A549 (cell line): Measurements from ENCODE around the gene GRB14. TPM values are rescaled to one million over a fixed set of nuclear protein-coding genes. Genes with fewer than 3 reads are reported as not detected.

Experiments used
- ATAC-seq, 2 experiments: fragments of 200-7000 bp in 1 of 2; fragments of >200 bp in 1 of 2; cut with Nextera tagmentation in 1 of 2; cut with Tn5 transposase in 1 of 2; 3 replicates each; pipeline versions ENCODE4 v1.8.0 to v1.9.1; 2018 to 2020; ENCODE audit warnings: mild to moderate bottlenecking in 1 of 2, moderate library complexity in 1 of 2
- CTCF ChIA-PET: fragments of 300-600 bp; sonication (Branson Sonifier 250); formaldehyde crosslinking; extraction: SDS; loops from one replicate; lab custom pipeline; 2021; ENCODE audit warnings: antibody characterized with exemption, inconsistent platforms; lab: Yijun Ruan, JAX
- POLR2A ChIA-PET: fragments of 350-600 bp; formaldehyde crosslinking; extraction: SDS; loops from one replicate; lab custom pipeline; 2021; ENCODE audit warnings: antibody characterized with exemption, inconsistent platforms; lab: Yijun Ruan, JAX
- DNase-seq, 2 experiments: peaks; one replicate each; pipeline versions ENCODE4 v3.0.0 to v3.0.0-alpha.2; 2011 to 2016; ENCODE audit warnings: low read depth in 1 of 2, low spot score in 1 of 2
- FAIRE-seq: peaks from 2 replicates; lab custom pipeline; 2011; peaks lifted over from hg19 to GRCh38; lab: Jason Lieb, UNC
- H3K27ac ChIP-seq, 2 experiments: fragments of >200 bp; sonication (Bioruptor Twin); formaldehyde crosslinking; 3 replicates each; pipeline ENCODE4 v1.5.1; 2016 to 2017
- H3K4me1 ChIP-seq: fragments of >200 bp; sonication (Bioruptor Twin); formaldehyde crosslinking; 3 replicates; pipeline ENCODE4 v1.6.1; 2016
- H3K4me2 ChIP-seq: fragments of >200 bp; sonication (Bioruptor Twin); formaldehyde crosslinking; 3 replicates; pipeline ENCODE4 v1.6.1; 2016
- H3K4me3 ChIP-seq: fragments of >200 bp; sonication (Bioruptor Twin); formaldehyde crosslinking; 3 replicates; pipeline ENCODE4 v1.5.1; 2016
- H3K9me3 ChIP-seq: fragments of >200 bp; sonication (Bioruptor Twin); formaldehyde crosslinking; 3 replicates; pipeline ENCODE4 v1.6.1; 2016
- ATOH8 ChIP-seq: fragments of 250-450 bp; sonication (Bioruptor Pico); IDR thresholded peaks from 2 replicates; pipeline ENCODE4 v1.5.0; 2020; ENCODE audit warnings: low read depth, mild to moderate bottlenecking, moderate library complexity
- BCL3 ChIP-seq: fragments of >200 bp; sonication (Bioruptor Twin); formaldehyde crosslinking; IDR thresholded peaks from 3 replicates; pipeline ENCODE4 v1.6.1; 2016
- CBX2 ChIP-seq: fragments of 200-600 bp; sonication (generic); IDR thresholded peaks from 2 replicates; pipeline ENCODE4 v1.6.1; 2016; ENCODE audit warnings: low read depth, mild to moderate bottlenecking, borderline replicate concordance
- CBX8 ChIP-seq: fragments of 200-600 bp; sonication (generic); IDR thresholded peaks from 2 replicates; pipeline ENCODE4 v1.6.1; 2016
- CEBPB ChIP-seq, 2 experiments: fragments of >200 bp in 1 of 2; sonication (Bioruptor Twin) in 1 of 2; formaldehyde crosslinking in 1 of 2; IDR thresholded peaks; 2 replicates each; pipeline ENCODE4 v1.6.1; 2012 to 2016
- ELK1 ChIP-seq: fragments of 150-350 bp; IDR thresholded peaks from 2 replicates; pipeline ENCODE4 v1.6.1; 2014; ENCODE audit warnings: low read depth, mild to moderate bottlenecking, low read length
- EP300 ChIP-seq, 2 experiments: fragments of >200 bp; sonication (Bioruptor Twin); formaldehyde crosslinking; IDR thresholded peaks; 2 replicates in 1 of 2; 3 replicates in 1 of 2; pipeline ENCODE4 v1.6.1; 2016 to 2017
- ESRRA ChIP-seq: fragments of 150-350 bp; IDR thresholded peaks from 2 replicates; pipeline ENCODE4 v1.6.1; 2014; ENCODE audit warnings: mild to moderate bottlenecking, low read length, borderline replicate concordance
- FOSL2 ChIP-seq, 2 experiments: fragments of 450-650 bp in 1 of 2; fragments of >200 bp in 1 of 2; sonication (Bioruptor Twin) in 1 of 2; formaldehyde crosslinking; IDR thresholded peaks; 2 replicates each; pipeline versions ENCODE4 v1.5.0 to v1.6.1; 2016 to 2020; ENCODE audit warnings: mild to moderate bottlenecking in 1 of 2, moderate library complexity in 1 of 2
- HEYL ChIP-seq: fragments of 250-450 bp; sonication (Bioruptor Pico); IDR thresholded peaks from 2 replicates; pipeline ENCODE4 v1.8.0; 2021; ENCODE audit warnings: mild to moderate bottlenecking, moderate library complexity
- HMGXB4 ChIP-seq: fragments of 250-450 bp; sonication (Bioruptor Pico); IDR thresholded peaks from 2 replicates; pipeline ENCODE4 v1.5.0; 2021; ENCODE audit warnings: mild to moderate bottlenecking, moderate library complexity, borderline replicate concordance
- HOXB13 ChIP-seq: fragments of 250-450 bp; sonication (Bioruptor Pico); IDR thresholded peaks from 2 replicates; pipeline ENCODE4 v1.5.0; 2020; ENCODE audit warnings: low read depth, mild to moderate bottlenecking, moderate library complexity
- MAFK ChIP-seq: fragments of 450-650 bp; IDR thresholded peaks from 2 replicates; pipeline ENCODE4 v1.6.1; 2014; ENCODE audit not compliant: partially characterized antibody
- MAX ChIP-seq: IDR thresholded peaks from 2 replicates; pipeline ENCODE4 v1.6.1; 2012
- MAZ ChIP-seq: fragments of 150-350 bp; IDR thresholded peaks from 2 replicates; pipeline ENCODE4 v1.6.1; 2014; ENCODE audit warnings: antibody characterized with exemption, low read depth, low read length, borderline replicate concordance
- NPAS2 ChIP-seq: fragments of 250-450 bp; sonication (Bioruptor Pico); IDR thresholded peaks from 2 replicates; pipeline ENCODE4 v1.8.0; 2022; ENCODE audit warnings: mild to moderate bottlenecking, moderate library complexity, borderline replicate concordance
- PBX3 ChIP-seq: IDR thresholded peaks from 2 replicates; pipeline ENCODE4 v1.6.1; 2012
- POLR2A ChIP-seq: IDR thresholded peaks from 2 replicates; pipeline ENCODE4 v1.6.1; 2012; ENCODE audit warnings: mild to moderate bottlenecking, low read length
- RAD21 ChIP-seq, 2 experiments: fragments of >200 bp in 1 of 2; sonication (Bioruptor Twin) in 1 of 2; formaldehyde crosslinking in 1 of 2; IDR thresholded peaks in 1 of 2; conservative IDR thresholded peaks in 1 of 2; 2 replicates in 1 of 2; 3 replicates in 1 of 2; pipeline ENCODE4 v1.6.1; 2012 to 2018; ENCODE audit warnings: inconsistent platforms in 1 of 2
- RARB ChIP-seq: fragments of 250-450 bp; sonication (Bioruptor Pico); IDR thresholded peaks from 2 replicates; pipeline ENCODE4 v1.8.0; 2021; ENCODE audit warnings: mild to moderate bottlenecking, moderate library complexity
- REST ChIP-seq: fragments of 200-600 bp; sonication (generic); IDR thresholded peaks from 2 replicates; pipeline ENCODE4 v1.6.1; 2016; ENCODE audit warnings: antibody characterized with exemption, mild to moderate bottlenecking, moderate library complexity
- RNF2 ChIP-seq: fragments of 200-600 bp; sonication (generic); IDR thresholded peaks from 2 replicates; pipeline ENCODE4 v1.6.1; 2016; ENCODE audit warnings: low read depth, mild to moderate bottlenecking, antibody characterized with exemption, moderate library complexity, borderline replicate concordance
- SREBF2 ChIP-seq: fragments of 450-650 bp; IDR thresholded peaks from 2 replicates; pipeline ENCODE4 v1.6.1; 2014; ENCODE audit warnings: mild to moderate bottlenecking, moderate library complexity
- ZSCAN20 ChIP-seq: fragments of 250-450 bp; sonication (Bioruptor Pico); IDR thresholded peaks from 2 replicates; pipeline ENCODE4 v1.8.0; 2022; ENCODE audit warnings: mild to moderate bottlenecking, moderate library complexity
- WGBS: methylation state at CpG from one replicate; pipeline ENCODE4 v1.1.6; 2017; ENCODE audit errors: missing lambda C conversion rate; 5-methylcytosine and 5-hydroxymethylcytosine counted together
- polyA plus RNA-seq, 4 experiments: library from polyadenylated mRNA; depleted of rRNA in 3 of 4; stranded (reverse); fragments of >200 nt; fragmentation: RNase III in 1 of 4; extraction: RNeasy Plus Mini Kit Qiagen cat#74134 plus additional on column Dnase treatment in 1 of 4; gene quantifications; 2 replicates in 3 of 4; 3 replicates in 1 of 4; pipeline ENCODE4 v1.2.3, GENCODE V29; 2011 to 2017

Gene GRB14
- polyA plus RNA-seq, 2 of the 4 experiments (the other 2 are of a cell fraction) = 18.6 to 26.0 TPM

GRCh38 chr2:164558450-164558849, 62.8 kb downstream of the GRB14 start:
- Histone ChIP-seq H3K27ac (no peak overlapping the region), H3K4me1 (peaks cover 32% of the 10 kb centered on the region), H3K4me3 (no peak overlapping the region), H3K9me3 (no peaks in the 10 kb centered on the region), H3K4me2 (no peak overlapping the region)
- FAIRE-seq (no peak), ATAC-seq (no peak), DNase-seq (no peak)
- CTCF ChIA-PET = no interaction called here
- no peak for TF ChIP-seq NPAS2 (CRISPR knock-in tag)
- no peak for TF ChIP-seq PBX3
- no peak for TF ChIP-seq HEYL (CRISPR knock-in tag)
- no peak for TF ChIP-seq CBX2
- TF ChIP-seq EP300 (IDR thresholded peaks at IDR 0.05) = no peak
- no peak for TF ChIP-seq RNF2
- TF ChIP-seq HMGXB4 = no peak
- no peak for TF ChIP-seq RARB (CRISPR knock-in tag)
- TF ChIP-seq RAD21 (conservative IDR thresholded peaks at IDR 0.05 in 1 of 2, IDR thresholded peaks at IDR 0.05 in 1 of 2) = no peak
- no peak for TF ChIP-seq POLR2A
- POLR2A ChIA-PET = no interaction called here
- WGBS = 82% methylated on average over 2 of the region's 2 CpGs

GRCh38 chr2:164554487-164554886, 66.8 kb downstream of the GRB14 start:
- Histone ChIP-seq H3K9me3 (no peaks in the 10 kb centered on the region), H3K4me3 (no peak overlapping the region), H3K4me1 (peaks cover 13% of the 10 kb centered on the region; the same call in 1 of the 3 replicates)
- no peak for FAIRE-seq
- no peak for TF ChIP-seq RARB (CRISPR knock-in tag)
- TF ChIP-seq RAD21 (conservative IDR thresholded peaks at IDR 0.05 in 1 of 2, IDR thresholded peaks at IDR 0.05 in 1 of 2) = no peak
- no peak for TF ChIP-seq REST
- no peak for TF ChIP-seq FOSL2 (IDR thresholded peaks at IDR 0.05)
- no peak for TF ChIP-seq FOSL2 (CRISPR knock-in tag; IDR thresholded peaks at IDR 0.05)
- no peak for TF ChIP-seq ELK1
- TF ChIP-seq BCL3 = no peak
- TF ChIP-seq HOXB13 = no peak
- TF ChIP-seq CEBPB (IDR thresholded peaks at IDR 0.05) = no peak
- no peak for TF ChIP-seq ATOH8 (CRISPR knock-in tag)
- no peak for TF ChIP-seq MAZ
- TF ChIP-seq ZSCAN20 (CRISPR knock-in tag) = no peak
- TF ChIP-seq ESRRA = no peak
- no peak for TF ChIP-seq EP300 (IDR thresholded peaks at IDR 0.05)
- no peak for TF ChIP-seq MAFK
- TF ChIP-seq MAX = no peak
- TF ChIP-seq SREBF2 = no peak
- TF ChIP-seq CBX8 = no peak
- TF ChIP-seq, all 56 proteins: peak for 0
- DNase-seq (no peak), ATAC-seq (no peak; a peak in 1 of 6 replicates)
- ChIA-PET CTCF (interaction anchor here (0.6 to 0.9 kb wide), 2 partner anchors 17 to 1843 kb away, joined by 3 read pairs; no protein-coding TSS in a partner anchor), POLR2A (no interaction called here)
- Histone ChIP-seq H3K4me2 (no peak overlapping the region), H3K27ac (no peak overlapping the region)
- WGBS = 81% methylated on average over 2 of the region's 2 CpGs
